Upper lobe of left lung (tissue), 6 donors: ENCODE measurements around the gene ENDOD1. TPM values are rescaled to one million over a fixed set of nuclear protein-coding genes. Genes with fewer than 3 reads are reported as not detected.
A peak's percentile ranks its signal among the peaks of the same experiment; 100 is the strongest.

ENCODE experiments used
- ATAC-seq, 2 donors: fragments of 200-7000 bp; cut with Tn5 transposase; one replicate each; pipeline ENCODE4 v1.9.1; 2022; ENCODE audit warnings: mild to moderate bottlenecking in 2 of 2, moderate library complexity in 2 of 2; ENCODE audit not compliant: low FRiP score in 2 of 2
- DNase-seq, 2 donors: peaks; one replicate each; pipeline ENCODE4 v3.0.0-alpha.2; 2019 to 2020
- H3K27ac ChIP-seq, 4 donors: fragments of 200-600 bp; sonication (generic); one replicate each; pipeline ENCODE4 v1.5.1; 2016 to 2019
- H3K27me3 ChIP-seq, 4 donors: fragments of 200-600 bp; sonication (generic); one replicate each; pipeline ENCODE4 v1.5.1; 2017 to 2019
- H3K36me3 ChIP-seq, 4 donors: fragments of 200-600 bp; sonication (generic); one replicate each; pipeline ENCODE4 v1.5.1; 2016 to 2019
- H3K4me1 ChIP-seq, 4 donors: fragments of 200-600 bp; sonication (generic); one replicate each; pipeline ENCODE4 v1.5.1; 2018 to 2019
- H3K4me3 ChIP-seq, 4 donors: fragments of 200-600 bp; sonication (generic); one replicate each; pipeline ENCODE4 v1.5.1; 2017 to 2019; ENCODE audit warnings: mild to moderate bottlenecking in 2 of 4, moderate library complexity in 1 of 4
- H3K9me3 ChIP-seq, 4 donors: fragments of 200-600 bp; sonication (generic); one replicate each; pipeline ENCODE4 v1.5.1; 2018 to 2019
- CTCF ChIP-seq, 6 experiments: fragments of 450-650 bp in 4 of 6; fragments of 200-600 bp in 2 of 6; sonication (generic) in 2 of 6; IDR thresholded peaks; one replicate each; pipeline ENCODE4 v1.5.1; 2016 to 2019; ENCODE audit warnings: antibody characterized with exemption in 6 of 6
- EP300 ChIP-seq, 4 donors: sonication (generic); formaldehyde crosslinking; IDR thresholded peaks; one replicate each; pipeline ENCODE4 v1.5.1; 2017; ENCODE audit warnings: antibody characterized with exemption in 4 of 4, control low read depth in 2 of 4
- POLR2A ChIP-seq, 4 donors: fragments of 450-650 bp; IDR thresholded peaks; one replicate each; pipeline ENCODE4 v1.5.1; 2016 to 2017; ENCODE audit warnings: antibody characterized with exemption in 4 of 4, mild to moderate bottlenecking in 2 of 4
- POLR2AphosphoS5 ChIP-seq, 2 donors: sonication (generic); formaldehyde crosslinking; IDR thresholded peaks; one replicate each; pipeline ENCODE4 v1.5.1; 2017; ENCODE audit warnings: antibody characterized with exemption in 2 of 2
- WGBS, 2 donors: methylation state at CpG; one replicate each; pipeline ENCODE4 v1.1.5; 2017 to 2018; 5-methylcytosine and 5-hydroxymethylcytosine counted together
- total RNA-seq, 6 donors: library from RNA; depleted of rRNA in 4 of 6; stranded (reverse); fragments of >200 nt in 4 of 6; gene quantifications; one replicate each; pipeline versions ENCODE4 v1.1.0 to v1.2.1, GENCODE V29; 2016 to 2021
- donor health status: DM: no; HTN: no; CAD: no; lungs with moderate emphysema.
- donor health status: DM: no; HTN: yes; CAD: no; lungs with severe emphysema.

The ENDOD1 gene
- total RNA-seq, 6 donors from 2014 or later, result 15.7 to 37.3 (median 27.1) TPM

- Histone ChIP-seq H3K27ac (no peak overlapping the region), H3K27me3 (no peaks in the 10 kb centered on the region), H3K36me3 (no peaks in the 10 kb centered on the region), H3K9me3 (no peaks in the 10 kb centered on the region), H3K4me3 (no peak overlapping the region), H3K4me1 (peaks cover 29 to 51% (median 33%) of the 10 kb centered on the region in 4 donors)
- TF ChIP-seq EP300 (IDR thresholded peaks at IDR 0.05), result no peak
- peak in 4 of 6 experiments; percentile 38 to 55 (median 42) for TF ChIP-seq CTCF (IDR thresholded peaks at IDR 0.05)
- DNase-seq (peak in 1 of 2 donors; percentile 37), ATAC-seq (no peak)
Observed at GRCh38 chr11:95154514-95154913, 64.9 kb downstream of the ENDOD1 start.

GRCh38 chr11:95155385-95155784, 65.7 kb downstream of the ENDOD1 start:
- H3K4me1 ChIP-seq, result peaks cover 20 to 42% (median 26%) of the 10 kb centered on the region in 4 donors
- ATAC-seq (no peak), DNase-seq (no peak)
- H3K27me3 ChIP-seq, result no peaks in the 10 kb centered on the region
- H3K4me3 ChIP-seq, result no peak overlapping the region
- H3K36me3 ChIP-seq, result no peaks in the 10 kb centered on the region
- TF ChIP-seq EP300 (IDR thresholded peaks at IDR 0.05) (no peak), CTCF (IDR thresholded peaks at IDR 0.05) (no peak)
- H3K27ac ChIP-seq, result no peak overlapping the region
- no peaks in the 10 kb centered on the region for H3K9me3 ChIP-seq
- WGBS, 2 donors, result 90 to 98% methylated on average over 4 of the region's 4 CpGs

DNA sequence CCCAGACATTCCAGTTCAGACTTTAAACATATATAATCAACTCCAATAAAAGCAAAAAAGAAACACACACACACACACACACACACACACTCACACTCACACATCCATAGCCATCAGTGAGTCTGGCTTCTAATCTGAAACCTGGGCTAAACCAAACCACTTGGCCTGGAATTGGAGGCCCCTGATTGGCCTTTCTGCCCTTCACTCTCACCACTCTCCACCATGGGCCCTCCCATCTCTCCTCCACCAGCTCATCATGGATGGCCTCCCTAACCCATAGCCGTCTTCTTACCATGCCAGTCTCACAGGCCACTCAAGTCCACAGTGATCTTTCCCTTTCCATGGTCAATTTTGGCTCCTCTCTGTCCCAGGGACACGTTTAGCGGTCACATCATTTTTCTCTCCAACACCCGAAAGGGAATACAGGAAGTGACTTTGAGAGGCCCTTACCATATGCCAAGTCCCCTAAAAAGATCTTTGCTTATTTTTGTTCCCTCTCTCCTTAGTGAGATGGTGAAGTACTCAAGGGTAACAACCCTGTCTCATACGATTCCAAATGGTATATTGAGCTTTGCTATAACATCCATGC, 66.6 kb downstream of the ENDOD1 start:
- H3K36me3 ChIP-seq, result no peaks in the 10 kb centered on the region
- no peaks in the 10 kb centered on the region for H3K27me3 ChIP-seq
- peak overlapping the region in 1 of 4 donors; percentile 64 for H3K27ac ChIP-seq
- H3K4me1 ChIP-seq, result peaks cover 17 to 38% (median 25%) of the 10 kb centered on the region in 4 donors
- H3K4me3 ChIP-seq, result no peak overlapping the region
- DNase-seq, result no peak
- 74% methylated on average over 5 of the region's 5 CpGs for WGBS, 2 donors
- TF ChIP-seq POLR2AphosphoS5 (IDR thresholded peaks at IDR 0.05) (no peak), CTCF (IDR thresholded peaks at IDR 0.05) (no peak), POLR2A (IDR thresholded peaks at IDR 0.05) (no peak), EP300 (IDR thresholded peaks at IDR 0.05) (no peak)
- no peak for ATAC-seq
- H3K9me3 ChIP-seq, result no peaks in the 10 kb centered on the region

DNA sequence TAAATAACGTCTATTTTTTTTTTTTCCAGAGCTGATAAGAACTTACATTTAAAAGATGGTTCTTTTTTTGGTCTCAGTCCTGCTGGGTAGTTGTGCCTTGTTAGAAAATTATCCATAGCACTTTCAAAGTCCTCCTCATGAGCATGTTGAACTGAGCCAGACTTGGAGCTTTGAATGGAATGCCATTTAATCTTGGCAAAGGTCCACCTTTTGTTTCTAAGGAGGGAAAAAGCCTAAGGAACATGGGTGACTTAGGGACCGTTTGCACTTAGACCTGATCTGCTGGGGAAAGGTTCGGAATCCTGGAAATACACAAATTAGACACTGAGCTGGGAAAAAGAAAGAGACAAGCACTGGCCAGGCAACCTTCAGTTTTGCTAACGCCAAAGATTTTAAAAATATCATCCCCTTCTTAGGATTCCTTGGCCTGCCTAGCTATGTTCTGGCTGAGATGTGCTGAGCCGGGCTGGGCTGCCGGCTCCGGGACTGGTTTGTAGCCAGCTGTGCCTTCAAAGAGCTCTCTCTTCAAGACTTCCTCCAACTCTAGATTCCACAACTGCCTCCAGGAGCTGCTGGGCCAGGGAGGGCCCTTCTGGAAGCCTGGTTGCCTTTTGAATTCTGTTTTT, 67.4 kb downstream of the ENDOD1 start:
- H3K9me3 ChIP-seq, result no peaks in the 10 kb centered on the region
- TF ChIP-seq POLR2AphosphoS5 (IDR thresholded peaks at IDR 0.05) (no peak), POLR2A (IDR thresholded peaks at IDR 0.05) (no peak), CTCF (IDR thresholded peaks at IDR 0.05) (no peak), EP300 (IDR thresholded peaks at IDR 0.05) (no peak)
- no peaks in the 10 kb centered on the region for H3K36me3 ChIP-seq
- H3K27ac ChIP-seq, result peak overlapping the region in 3 of 4 donors; percentile 17 to 64 (median 36)
- H3K4me3 ChIP-seq, result no peak overlapping the region
- peaks cover 12 to 30% (median 22%) of the 10 kb centered on the region in 4 donors for H3K4me1 ChIP-seq
- peak in 1 of 2 donors; percentile 75 for ATAC-seq
- 54 to 69% methylated on average over 7 of the region's 7 CpGs for WGBS, 2 donors
- H3K27me3 ChIP-seq, result no peaks in the 10 kb centered on the region
- DNase-seq, result peak in 1 of 2 donors; percentile 69

DNA sequence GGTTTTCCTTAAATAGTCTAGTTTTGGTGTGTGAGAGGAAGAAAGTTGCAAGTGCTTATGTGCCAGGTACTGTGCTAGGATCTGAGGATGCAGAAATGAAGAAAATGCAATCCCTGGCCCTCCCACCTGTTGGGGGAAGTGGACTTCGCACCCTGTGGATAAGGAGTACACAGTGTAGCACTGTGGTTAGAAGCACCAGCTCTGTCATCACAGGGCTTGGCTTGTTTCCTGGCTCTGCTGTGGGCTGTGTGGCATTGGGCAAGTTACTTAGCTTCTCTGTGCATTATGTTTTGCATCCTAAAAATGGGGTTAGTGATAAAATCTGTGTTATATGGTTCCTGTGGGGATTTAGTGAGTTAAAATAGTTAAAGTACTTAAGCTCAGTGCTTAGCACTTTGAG, 68.2 kb downstream of the ENDOD1 start:
- Histone ChIP-seq H3K4me3 (no peak overlapping the region), H3K9me3 (no peaks in the 10 kb centered on the region), H3K27ac (peak overlapping the region in 1 of 4 donors; percentile 64), H3K27me3 (no peaks in the 10 kb centered on the region), H3K4me1 (peaks cover 12 to 23% (median 19%) of the 10 kb centered on the region in 4 donors), H3K36me3 (no peaks in the 10 kb centered on the region)
- TF ChIP-seq POLR2AphosphoS5 (IDR thresholded peaks at IDR 0.05) (no peak), POLR2A (IDR thresholded peaks at IDR 0.05) (no peak), EP300 (IDR thresholded peaks at IDR 0.05) (no peak), CTCF (IDR thresholded peaks at IDR 0.05) (no peak)
- ATAC-seq (no peak), DNase-seq (no peak)
- 71 to 80% methylated on average over 1 of the region's 1 CpG for WGBS, 2 donors
